CD14-positive monocyte (primary cell): Measurements from ENCODE around the gene PPFIBP2. TPM values are rescaled to one million over a fixed set of nuclear protein-coding genes. Genes with fewer than 3 reads are reported as not detected.

Source experiments
- DNase-seq, 3 donors: peaks; one replicate each; pipeline ENCODE4 v3.0.0-alpha.2; 2011 to 2022
- H2AFZ ChIP-seq: 2 replicates; pipeline ENCODE4 v1.6.0; 2012; ENCODE audit warnings: mild to moderate bottlenecking, low read depth, low read length, inconsistent platforms; ENCODE audit not compliant: insufficient read depth, poor library complexity, severe bottlenecking
- H3K27ac ChIP-seq, 2 donors: 1 replicate in 1 of 2; 2 replicates in 1 of 2; pipeline ENCODE4 v1.5.1; 2012 to 2013; ENCODE audit warnings: low read length in 2 of 2, control low read depth in 1 of 2, inconsistent platforms in 1 of 2, low read depth in 1 of 2, mild to moderate bottlenecking in 1 of 2
- H3K27me3 ChIP-seq, 2 donors: one replicate each; pipeline versions ENCODE4 v1.6.0 to v1.6.1; 2011 to 2013; ENCODE audit warnings: low read length in 2 of 2; ENCODE audit not compliant: control insufficient read depth in 2 of 2, insufficient read depth in 2 of 2
- H3K36me3 ChIP-seq, 2 donors: replicated peaks in 1 of 2; 1 replicate in 1 of 2; 2 replicates in 1 of 2; pipeline versions ENCODE4 v1.5.1 to v1.6.1; 2012 to 2013; ENCODE audit warnings: low read length in 2 of 2, control low read depth in 1 of 2, inconsistent platforms in 1 of 2, mild to moderate bottlenecking in 1 of 2; ENCODE audit not compliant: insufficient read depth in 2 of 2, control insufficient read depth in 1 of 2
- H3K4me1 ChIP-seq, 2 donors: 1 replicate in 1 of 2; 2 replicates in 1 of 2; pipeline versions ENCODE4 v1.5.1 to v1.6.1; 2012 to 2013; ENCODE audit warnings: low read length in 2 of 2, control low read depth in 1 of 2, inconsistent platforms in 1 of 2, mild to moderate bottlenecking in 1 of 2, moderate library complexity in 1 of 2; ENCODE audit not compliant: insufficient read depth in 2 of 2, control insufficient read depth in 1 of 2
- H3K4me2 ChIP-seq: replicated peaks from 2 replicates; pipeline ENCODE3; 2012; ENCODE audit warnings: low read length, moderate library complexity, mild to moderate bottlenecking; ENCODE audit not compliant: poor library complexity, severe bottlenecking; ENCODE audit errors: extremely low read depth
- H3K4me3 ChIP-seq, 3 experiments: fragments of 200-600 bp in 1 of 3; sonication (generic) in 1 of 3; replicated peaks in 1 of 3; 1 replicate in 2 of 3; 2 replicates in 1 of 3; pipeline ENCODE4 v1.5.1; 2011 to 2013; ENCODE audit warnings: low read length in 3 of 3, mild to moderate bottlenecking in 3 of 3, control low read depth in 2 of 3, low read depth in 2 of 3, inconsistent platforms in 1 of 3, moderate library complexity in 1 of 3
- H3K79me2 ChIP-seq: 2 replicates; pipeline ENCODE4 v1.6.0; 2012; ENCODE audit warnings: mild to moderate bottlenecking, control low read depth, inconsistent platforms, low read length, moderate library complexity; ENCODE audit not compliant: insufficient read depth
- H3K9ac ChIP-seq: 2 replicates; pipeline ENCODE4 v1.6.0; 2017; ENCODE audit warnings: low read length, mild to moderate bottlenecking; ENCODE audit not compliant: insufficient read depth, poor library complexity, severe bottlenecking
- H3K9me3 ChIP-seq, 2 donors: replicated peaks in 1 of 2; 1 replicate in 1 of 2; 2 replicates in 1 of 2; pipeline versions ENCODE4 v1.5.1 to v1.6.1; 2012 to 2013; ENCODE audit warnings: low read length in 2 of 2, control low read depth in 1 of 2; ENCODE audit not compliant: control insufficient read depth in 1 of 2, insufficient read depth in 1 of 2
- H4K20me1 ChIP-seq: 2 replicates; pipeline ENCODE4 v1.6.0; 2012; ENCODE audit warnings: mild to moderate bottlenecking, low read length, control low read depth, moderate library complexity; ENCODE audit not compliant: insufficient read depth
- H3K27ac Mint-ChIP-seq, 7 donors: one replicate each; pipeline ENCODE4 v1.8.0; 2020; ENCODE audit warnings: mild to moderate bottlenecking in 7 of 7, mixed read lengths in 7 of 7, moderate library complexity in 6 of 7, inconsistent platforms in 2 of 7
- H3K27me3 Mint-ChIP-seq, 3 donors: one replicate each; pipeline ENCODE4 v1.8.0; 2021 to 2022; ENCODE audit warnings: low read depth in 3 of 3, mild to moderate bottlenecking in 3 of 3, mixed read lengths in 3 of 3, moderate library complexity in 3 of 3, inconsistent platforms in 1 of 3
- H3K36me3 Mint-ChIP-seq, 2 donors: one replicate each; pipeline ENCODE4 v1.8.0; 2020; ENCODE audit warnings: mixed read lengths in 2 of 2, inconsistent platforms in 1 of 2, mild to moderate bottlenecking in 1 of 2
- H3K4me1 Mint-ChIP-seq: one replicate; pipeline ENCODE4 v1.8.0; 2020; ENCODE audit warnings: mild to moderate bottlenecking, mixed read lengths
- H3K4me3 Mint-ChIP-seq, 2 donors: one replicate each; pipeline ENCODE4 v1.8.0; 2020; ENCODE audit warnings: mild to moderate bottlenecking in 2 of 2, mixed read lengths in 2 of 2, moderate library complexity in 1 of 2
- H3K9me3 Mint-ChIP-seq, 7 donors: one replicate each; pipeline ENCODE4 v1.8.0; 2020 to 2022; ENCODE audit warnings: mixed read lengths in 7 of 7, mild to moderate bottlenecking in 6 of 7, moderate library complexity in 6 of 7, inconsistent platforms in 2 of 7
- WGBS: methylation state at CpG from one replicate; pipeline ENCODE4 v1.1.5; 2013; ENCODE audit warnings: missing lambda C conversion rate; ENCODE audit not compliant: insufficient coverage; 5-methylcytosine and 5-hydroxymethylcytosine counted together
- intact Hi-C, 2 donors: fragments of 100-400 bp; cut with micrococcal nuclease; formaldehyde crosslinking; loops; one replicate each; pipeline versions ENCODE4 v1.15.0 to v1.15.1; 2023
- polyA plus RNA-seq, 3 donors: library from polyadenylated mRNA; depleted of rRNA in 1 of 3; unstranded in 2 of 3; stranded (reverse) in 1 of 3; fragments of 300-500 nt in 2 of 3; fragments of >200 nt in 1 of 3; fragmentation: Illumina TruSeq in 2 of 3; gene quantifications; 1 replicate in 2 of 3; 2 replicates in 1 of 3; pipeline ENCODE4 v1.2.3, GENCODE V29; 2012 to 2021
- TF ChIP-seq, protein P1 (sequence below): fragments of 200-600 bp; IDR thresholded peaks from one replicate; pipeline ENCODE4 v1.8.0; 2022; ENCODE audit warnings: antibody characterized with exemption, mild to moderate bottlenecking

Gene PPFIBP2
- polyA plus RNA-seq, 3 donors = 5.9 to 41.6 (median 8.6) TPM

DNA sequence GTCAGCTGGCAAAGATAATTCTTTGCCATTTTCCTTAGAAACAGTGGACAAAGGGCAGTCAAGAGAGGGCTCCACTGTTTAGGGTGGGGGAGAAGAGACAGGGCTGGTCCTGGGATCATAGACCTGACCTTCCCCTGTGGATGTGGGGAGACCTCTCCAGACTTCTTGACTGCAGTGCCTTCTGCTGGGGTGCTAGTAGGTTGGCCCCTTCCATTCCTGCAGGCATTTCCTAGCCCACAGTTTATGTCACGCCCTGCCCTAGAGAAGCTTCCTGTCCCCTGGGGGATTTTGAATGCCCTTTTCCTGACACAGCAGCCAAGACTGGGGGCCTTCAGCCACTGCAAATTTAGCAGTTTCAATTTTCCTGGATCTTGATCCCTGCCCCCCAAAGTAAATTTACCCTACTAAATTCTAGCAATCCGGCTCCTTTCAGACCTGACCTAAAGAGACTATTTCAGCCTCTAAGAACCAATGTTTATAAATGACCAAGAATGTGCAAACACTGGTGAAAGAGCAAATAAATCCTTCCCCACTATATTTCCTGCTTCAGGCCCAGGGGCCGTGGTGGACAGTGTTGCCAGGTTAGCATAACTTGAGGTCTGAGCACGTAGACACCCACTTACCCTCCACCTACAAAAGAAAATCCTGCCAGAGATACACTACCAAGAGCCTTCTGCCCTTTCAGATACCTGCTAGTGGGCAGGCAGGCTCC, 58.4 kb downstream of the PPFIBP2 start:
- H3K9me3 Mint-ChIP-seq = peaks cover 0 to 2% (median 0%) of the 10 kb centered on the region in 7 donors
- peaks cover 45% of the 10 kb centered on the region for H4K20me1 ChIP-seq
- intact Hi-C loops = loop anchor here (5.0 to 10.0 kb wide), 2 partner anchors 57 to 95 kb away; partner anchors contain the start of gene PPFIBP2 (in 1 of the 2)
- H3K4me2 ChIP-seq = no peak overlapping the region
- peaks cover 23 to 41% (median 37%) of the 10 kb centered on the region in 3 donors for H3K27me3 Mint-ChIP-seq
- H3K4me1 Mint-ChIP-seq = peaks cover 32% of the 10 kb centered on the region
- peaks cover 5 to 24% of the 10 kb centered on the region in 2 donors for H3K36me3 ChIP-seq
- H3K4me3 ChIP-seq = no peak overlapping the region
- 94% methylated on average over 4 of the region's 4 CpGs for WGBS
- no peaks in the 10 kb centered on the region for H3K9me3 ChIP-seq
- no peak for DNase-seq
- no peak overlapping the region for H3K4me3 Mint-ChIP-seq
- H3K9ac ChIP-seq = no peak overlapping the region
- H3K27me3 ChIP-seq = peaks cover 0 to 28% of the 10 kb centered on the region in 2 donors
- peaks cover 44 to 69% of the 10 kb centered on the region in 2 donors for H3K36me3 Mint-ChIP-seq
- TF ChIP-seq, protein P1, sequence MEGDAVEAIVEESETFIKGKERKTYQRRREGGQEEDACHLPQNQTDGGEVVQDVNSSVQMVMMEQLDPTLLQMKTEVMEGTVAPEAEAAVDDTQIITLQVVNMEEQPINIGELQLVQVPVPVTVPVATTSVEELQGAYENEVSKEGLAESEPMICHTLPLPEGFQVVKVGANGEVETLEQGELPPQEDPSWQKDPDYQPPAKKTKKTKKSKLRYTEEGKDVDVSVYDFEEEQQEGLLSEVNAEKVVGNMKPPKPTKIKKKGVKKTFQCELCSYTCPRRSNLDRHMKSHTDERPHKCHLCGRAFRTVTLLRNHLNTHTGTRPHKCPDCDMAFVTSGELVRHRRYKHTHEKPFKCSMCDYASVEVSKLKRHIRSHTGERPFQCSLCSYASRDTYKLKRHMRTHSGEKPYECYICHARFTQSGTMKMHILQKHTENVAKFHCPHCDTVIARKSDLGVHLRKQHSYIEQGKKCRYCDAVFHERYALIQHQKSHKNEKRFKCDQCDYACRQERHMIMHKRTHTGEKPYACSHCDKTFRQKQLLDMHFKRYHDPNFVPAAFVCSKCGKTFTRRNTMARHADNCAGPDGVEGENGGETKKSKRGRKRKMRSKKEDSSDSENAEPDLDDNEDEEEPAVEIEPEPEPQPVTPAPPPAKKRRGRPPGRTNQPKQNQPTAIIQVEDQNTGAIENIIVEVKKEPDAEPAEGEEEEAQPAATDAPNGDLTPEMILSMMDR = peak; percentile 38
- H3K79me2 ChIP-seq = peaks cover 3% of the 10 kb centered on the region
- no peak overlapping the region for H3K27ac ChIP-seq
- no peak overlapping the region for H3K27ac Mint-ChIP-seq
- H2AFZ ChIP-seq = no peak overlapping the region
- peaks cover 4 to 26% of the 10 kb centered on the region in 2 donors for H3K4me1 ChIP-seq

GRCh38 chr11:7573193-7573557, 59.4 kb downstream of the PPFIBP2 start:
- Histone ChIP-seq H3K79me2 (peaks cover 3% of the 10 kb centered on the region), H3K9ac (no peak overlapping the region), H3K27ac (no peak overlapping the region), H4K20me1 (peaks cover 50% of the 10 kb centered on the region), H3K27me3 (peaks cover 0 to 28% of the 10 kb centered on the region in 2 donors), H3K9me3 (no peaks in the 10 kb centered on the region), H3K36me3 (peaks cover 3 to 14% of the 10 kb centered on the region in 2 donors), H2AFZ (no peak overlapping the region), H3K4me1 (peaks cover 14 to 36% of the 10 kb centered on the region in 2 donors), H3K4me3 (no peak overlapping the region), H3K4me2 (no peak overlapping the region)
- TF ChIP-seq, protein P1 = no peak
- DNase-seq = no peak
- intact Hi-C loops = loop anchor here (5.0 to 10.0 kb wide), 2 partner anchors 58 to 94 kb away; partner anchors contain the start of gene PPFIBP2 (in 1 of the 2)
- peaks cover 28 to 45% (median 40%) of the 10 kb centered on the region in 3 donors for H3K27me3 Mint-ChIP-seq
- peaks cover 35 to 64% of the 10 kb centered on the region in 2 donors for H3K36me3 Mint-ChIP-seq
- H3K4me3 Mint-ChIP-seq = no peak overlapping the region
- peaks cover 43% of the 10 kb centered on the region for H3K4me1 Mint-ChIP-seq
- H3K9me3 Mint-ChIP-seq = peaks cover 0 to under 1% (median 0%) of the 10 kb centered on the region in 7 donors
- no peak overlapping the region for H3K27ac Mint-ChIP-seq
